Stimulated activated naive B cell treated with anti-CD40 and anti-IgM and Interleukin-4, amounts not matched to agents 10 μg/mL and 1 μg/mL and 100 μg/mL, for 72 hours (primary cell): ENCODE results near the gene CCDC201.
A peak's percentile ranks its signal among the peaks of the same experiment; 100 is the strongest.
"Not testable (repeated sequence)": the region's sequence is repeated elsewhere in the genome, so short reads cannot be mapped to it uniquely, and the experiment has no call there.

Experiments
- ATAC-seq, 2 donors: fragments of 150-1000 bp; cut with Tn5 transposase; replicated peaks; 2 replicates each; pipeline ENCODE4 v1.10.0; 2021; ENCODE audit warnings: moderate library complexity in 1 of 2
- DNase-seq: peaks from one replicate; pipeline ENCODE4 v3.0.0; 2021
- H3K27ac Mint-ChIP-seq: one replicate; pipeline ENCODE4 v1.8.0; 2022; ENCODE audit warnings: mild to moderate bottlenecking, mixed read lengths
- H3K27me3 Mint-ChIP-seq, 2 donors: one replicate each; pipeline ENCODE4 v1.8.0; 2022; ENCODE audit warnings: mixed read lengths in 2 of 2
- H3K36me3 Mint-ChIP-seq, 2 donors: one replicate each; pipeline ENCODE4 v1.8.0; 2022; ENCODE audit warnings: mixed read lengths in 2 of 2, mild to moderate bottlenecking in 1 of 2
- H3K4me1 Mint-ChIP-seq, 2 donors: one replicate each; pipeline ENCODE4 v1.8.0; 2022; ENCODE audit warnings: mixed read lengths in 2 of 2, mild to moderate bottlenecking in 1 of 2
- H3K4me3 Mint-ChIP-seq, 2 donors: one replicate each; pipeline ENCODE4 v1.8.0; 2022; ENCODE audit warnings: mild to moderate bottlenecking in 2 of 2, mixed read lengths in 2 of 2, moderate library complexity in 1 of 2
- H3K9me3 Mint-ChIP-seq, 2 donors: one replicate each; pipeline ENCODE4 v1.8.0; 2022; ENCODE audit warnings: mixed read lengths in 2 of 2, mild to moderate bottlenecking in 1 of 2

The CCDC201 gene

GRCh38 chr7:45874408-45875131 is 1.7 kb upstream of the CCDC201 start:
- Mint-ChIP-seq H3K36me3 (peaks cover 0 to 3% of the 10 kb centered on the region in 2 donors), H3K4me3 (no peak overlapping the region), H3K27me3 (peaks cover 14 to 17% of the 10 kb centered on the region in 2 donors), H3K27ac (no peak overlapping the region), H3K9me3 (peaks cover 10 to 13% of the 10 kb centered on the region in 2 donors), H3K4me1 (no peaks in the 10 kb centered on the region)
- ATAC-seq: no peak
- DNase-seq: no peak

- Mint-ChIP-seq H3K4me3 (no peak overlapping the region), H3K4me1 (no peaks in the 10 kb centered on the region), H3K36me3 (peaks cover 0 to 3% of the 10 kb centered on the region in 2 donors), H3K27ac (no peak overlapping the region), H3K9me3 (peaks cover 5 to 7% of the 10 kb centered on the region in 2 donors), H3K27me3 (peaks cover 14 to 17% of the 10 kb centered on the region in 2 donors)
- ATAC-seq: no peak
- DNase-seq: no peak
Measured at GRCh38 chr7:45873355-45873754, 473 bp upstream of the CCDC201 start.

- peaks cover 14 to 21% of the 10 kb centered on the region in 2 donors for H3K27me3 Mint-ChIP-seq
- H3K4me1 Mint-ChIP-seq: no peaks in the 10 kb centered on the region
- no peak overlapping the region for H3K4me3 Mint-ChIP-seq
- DNase-seq: no peak
- ATAC-seq: no peak
- H3K36me3 Mint-ChIP-seq: peaks cover 0 to 3% of the 10 kb centered on the region in 2 donors
- peaks cover 6 to 13% of the 10 kb centered on the region in 2 donors for H3K9me3 Mint-ChIP-seq
- no peak overlapping the region for H3K27ac Mint-ChIP-seq
Measured at GRCh38 chr7:45872116-45873034, 507 bp downstream of the CCDC201 start.

- no peak overlapping the region for H3K4me3 Mint-ChIP-seq
- H3K9me3 Mint-ChIP-seq: peaks cover 4 to 6% of the 10 kb centered on the region in 2 donors
- peaks cover 19 to 21% of the 10 kb centered on the region in 2 donors for H3K27me3 Mint-ChIP-seq
- no peak for ATAC-seq
- no peak for DNase-seq
- no peak overlapping the region for H3K27ac Mint-ChIP-seq
- no peaks in the 10 kb centered on the region for H3K36me3 Mint-ChIP-seq
- no peaks in the 10 kb centered on the region for H3K4me1 Mint-ChIP-seq
Measured at GRCh38 chr7:45869426-45869825, 3.5 kb downstream of the CCDC201 start.

- H3K4me1 Mint-ChIP-seq: no peaks in the 10 kb centered on the region
- H3K27me3 Mint-ChIP-seq: peaks cover 33 to 34% of the 10 kb centered on the region in 2 donors
- no peaks in the 10 kb centered on the region for H3K36me3 Mint-ChIP-seq
- no peak overlapping the region for H3K27ac Mint-ChIP-seq
- peaks cover 4 to 6% of the 10 kb centered on the region in 2 donors for H3K9me3 Mint-ChIP-seq
- no peak for ATAC-seq
- DNase-seq: no peak
- H3K4me3 Mint-ChIP-seq: no peak overlapping the region
Measured at GRCh38 chr7:45867471-45867870, 5.4 kb downstream of the CCDC201 start.

- DNase-seq (no peak), ATAC-seq (peak in 1 of 2 donors; percentile 12)
- no peak overlapping the region for H3K27ac Mint-ChIP-seq
- H3K4me3 Mint-ChIP-seq: no peak overlapping the region
- H3K4me1 Mint-ChIP-seq: no peaks in the 10 kb centered on the region
- H3K9me3 Mint-ChIP-seq: peaks cover 4 to 6% of the 10 kb centered on the region in 2 donors
- H3K27me3 Mint-ChIP-seq: peaks cover 32 to 34% of the 10 kb centered on the region in 2 donors
- no peaks in the 10 kb centered on the region for H3K36me3 Mint-ChIP-seq
Measured at GRCh38 chr7:45865594-45866410, 7.1 kb downstream of the CCDC201 start.

- no peak overlapping the region for H3K4me3 Mint-ChIP-seq
- DNase-seq (no peak), ATAC-seq (no peak)
- no peaks in the 10 kb centered on the region for H3K4me1 Mint-ChIP-seq
- H3K27ac Mint-ChIP-seq: no peak overlapping the region
- H3K9me3 Mint-ChIP-seq: peaks cover 4 to 6% of the 10 kb centered on the region in 2 donors
- H3K27me3 Mint-ChIP-seq: peaks cover 25 to 33% of the 10 kb centered on the region in 2 donors
- no peaks in the 10 kb centered on the region for H3K36me3 Mint-ChIP-seq
Measured at GRCh38 chr7:45863715-45864114, 9.2 kb downstream of the CCDC201 start.

- Mint-ChIP-seq H3K27me3 (peaks cover 14 to 16% of the 10 kb centered on the region in 2 donors), H3K4me1 (peaks cover 7 to 14% of the 10 kb centered on the region in 2 donors)
- not testable (repeated sequence) for H3K4me3 Mint-ChIP-seq, H3K27ac Mint-ChIP-seq, H3K36me3 Mint-ChIP-seq, H3K9me3 Mint-ChIP-seq, ATAC-seq, DNase-seq
Measured at GRCh38 chr7:45856888-45857287, 16.0 kb downstream of the CCDC201 start.

GRCh38 chr7:45855680-45856079 is 17.2 kb downstream of the CCDC201 start:
- peaks cover 9 to 21% of the 10 kb centered on the region in 2 donors for H3K4me1 Mint-ChIP-seq
- not testable (repeated sequence) for H3K27ac Mint-ChIP-seq, H3K4me3 Mint-ChIP-seq, H3K9me3 Mint-ChIP-seq, ATAC-seq, H3K36me3 Mint-ChIP-seq, DNase-seq
- peaks cover 14 to 16% of the 10 kb centered on the region in 2 donors for H3K27me3 Mint-ChIP-seq

GRCh38 chr7:45853491-45853890 is 19.4 kb downstream of the CCDC201 start:
- not testable (repeated sequence) for H3K36me3 Mint-ChIP-seq, H3K9me3 Mint-ChIP-seq, DNase-seq, H3K27ac Mint-ChIP-seq, ATAC-seq
- H3K4me3 Mint-ChIP-seq: peak overlapping the region in 1 of 2 donors; percentile 23
- peaks cover 9 to 21% of the 10 kb centered on the region in 2 donors for H3K4me1 Mint-ChIP-seq
- H3K27me3 Mint-ChIP-seq: peaks cover 10 to 16% of the 10 kb centered on the region in 2 donors

- not testable (repeated sequence) for H3K4me3 Mint-ChIP-seq, DNase-seq, H3K9me3 Mint-ChIP-seq, ATAC-seq, H3K36me3 Mint-ChIP-seq, H3K27ac Mint-ChIP-seq
- peaks cover 9 to 21% of the 10 kb centered on the region in 2 donors for H3K4me1 Mint-ChIP-seq
- H3K27me3 Mint-ChIP-seq: peaks cover 10 to 16% of the 10 kb centered on the region in 2 donors
Measured at GRCh38 chr7:45852984-45853383, 19.9 kb downstream of the CCDC201 start.

- not testable (repeated sequence) for H3K9me3 Mint-ChIP-seq, H3K4me3 Mint-ChIP-seq, ATAC-seq, DNase-seq, H3K36me3 Mint-ChIP-seq, H3K27ac Mint-ChIP-seq
- Mint-ChIP-seq H3K27me3 (peaks cover 10% of the 10 kb centered on the region in 2 donors), H3K4me1 (peaks cover 8 to 31% of the 10 kb centered on the region in 2 donors)
Measured at GRCh38 chr7:45848734-45849133, 24.1 kb downstream of the CCDC201 start.

GRCh38 chr7:45846536-45846935 is 26.3 kb downstream of the CCDC201 start:
- H3K27me3 Mint-ChIP-seq, H3K9me3 Mint-ChIP-seq, H3K4me3 Mint-ChIP-seq, H3K27ac Mint-ChIP-seq, DNase-seq, ATAC-seq, H3K36me3 Mint-ChIP-seq: not testable (repeated sequence)
- H3K4me1 Mint-ChIP-seq: peaks cover 8 to 36% of the 10 kb centered on the region in 2 donors
